HG03025 (cell line): ENCODE measurements around the gene SWSAP1.
"Not testable (repeated sequence)": the region's sequence is repeated elsewhere in the genome, so short reads cannot be mapped to it uniquely, and the experiment has no call there.

Source experiments
- ATAC-seq: cut with Tn5 transposase; IDR thresholded peaks from one replicate; pipeline ENCODE4 v1.9.1; 2021; ENCODE audit warnings: mild to moderate bottlenecking, moderate library complexity; ENCODE audit not compliant: unreplicated experiment, low FRiP score

The SWSAP1 gene, protein sequence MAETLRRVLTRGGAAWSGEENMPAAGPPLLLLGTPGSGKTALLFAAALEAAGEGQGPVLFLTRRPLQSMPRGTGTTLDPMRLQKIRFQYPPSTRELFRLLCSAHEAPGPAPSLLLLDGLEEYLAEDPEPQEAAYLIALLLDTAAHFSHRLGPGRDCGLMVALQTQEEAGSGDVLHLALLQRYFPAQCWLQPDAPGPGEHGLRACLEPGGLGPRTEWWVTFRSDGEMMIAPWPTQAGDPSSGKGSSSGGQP

DNA sequence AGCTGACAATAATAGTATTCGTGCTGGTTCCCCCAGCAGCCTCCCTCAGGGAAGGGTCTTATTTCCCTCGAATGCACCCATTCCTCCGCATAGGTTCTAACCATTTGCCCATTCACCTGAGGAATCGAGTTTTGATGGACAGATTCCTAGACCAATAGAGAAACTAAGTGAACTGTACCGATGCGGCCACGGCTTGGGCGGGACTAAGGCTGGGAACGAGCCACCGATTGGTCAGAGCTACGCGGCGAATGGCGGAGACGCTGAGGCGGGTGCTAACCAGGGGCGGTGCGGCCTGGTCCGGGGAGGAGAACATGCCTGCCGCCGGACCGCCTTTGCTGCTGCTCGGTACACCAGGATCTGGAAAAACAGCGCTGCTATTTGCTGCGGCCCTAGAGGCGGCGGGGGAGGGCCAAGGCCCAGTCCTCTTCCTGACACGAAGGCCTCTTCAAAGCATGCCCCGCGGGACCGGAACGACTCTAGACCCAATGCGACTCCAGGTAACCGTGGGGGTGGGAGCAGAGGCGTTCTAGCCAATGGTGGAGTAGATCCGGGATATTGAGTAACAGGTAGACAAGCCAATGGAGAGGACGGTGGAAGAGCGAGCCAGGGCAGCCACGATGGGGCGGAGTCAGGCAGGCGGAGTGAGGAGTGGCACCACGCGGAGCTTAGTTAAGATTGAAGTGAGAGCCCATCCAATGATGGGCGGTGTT, at the start of gene SWSAP1:
SWSAP1 (plus strand) TSS at position 234 of the 710 bp plus-strand sequence; CDS start at position 249, 15 bp downstream.
- peak; percentile 82 for ATAC-seq

DNA sequence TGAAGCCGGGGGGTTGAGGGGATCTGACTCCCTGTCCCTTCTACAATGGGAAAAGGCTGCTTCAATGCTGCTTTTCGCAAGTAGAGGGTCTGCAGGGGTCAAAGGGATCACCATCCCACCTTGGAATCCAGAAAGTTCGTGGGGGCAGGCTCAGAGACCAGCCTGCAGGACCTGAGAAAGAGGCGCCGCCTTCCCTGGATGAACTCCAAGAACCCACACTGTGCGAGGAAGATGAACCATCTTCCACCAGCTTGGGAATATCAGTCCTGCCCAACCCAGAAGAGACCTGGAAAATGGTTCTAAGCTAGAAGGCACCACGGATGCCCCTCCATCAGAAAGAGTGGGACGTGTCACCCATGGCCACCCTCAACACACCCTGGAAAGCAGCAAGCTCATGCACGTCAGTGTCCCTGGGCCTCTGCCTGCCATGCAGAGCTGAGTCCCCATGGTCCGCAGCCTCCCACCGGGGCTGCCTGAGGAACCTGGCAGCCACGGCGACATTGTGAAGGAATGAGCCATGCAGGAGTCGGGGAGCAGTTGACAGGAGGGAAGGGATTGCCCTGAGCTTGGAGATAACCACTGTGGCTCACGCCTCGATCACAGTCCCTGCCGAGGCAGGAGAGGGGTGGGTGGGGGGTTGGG, 49.6 kb upstream of the SWSAP1 start:
- no peak for ATAC-seq

DNA sequence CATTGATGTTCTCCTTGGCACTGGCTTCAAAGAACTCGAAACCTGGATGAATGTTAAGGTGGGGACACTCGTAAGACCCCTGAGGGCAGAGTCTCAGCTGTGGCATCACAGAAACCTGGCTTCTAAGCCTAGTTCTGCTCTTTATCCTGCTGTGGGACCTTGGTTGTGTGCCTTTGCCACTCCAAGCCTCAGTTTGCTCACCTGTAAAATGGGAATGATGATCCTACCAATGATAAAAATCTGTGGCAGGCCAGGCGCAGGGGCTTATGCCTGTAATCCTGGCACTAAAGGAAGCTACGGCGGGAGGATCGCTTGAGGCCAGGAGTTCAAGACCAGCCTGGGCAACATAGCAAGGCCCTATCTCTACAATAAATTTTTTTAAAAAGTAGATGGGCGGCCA, 48.9 kb upstream of the SWSAP1 start:
- ATAC-seq, result no peak

DNA sequence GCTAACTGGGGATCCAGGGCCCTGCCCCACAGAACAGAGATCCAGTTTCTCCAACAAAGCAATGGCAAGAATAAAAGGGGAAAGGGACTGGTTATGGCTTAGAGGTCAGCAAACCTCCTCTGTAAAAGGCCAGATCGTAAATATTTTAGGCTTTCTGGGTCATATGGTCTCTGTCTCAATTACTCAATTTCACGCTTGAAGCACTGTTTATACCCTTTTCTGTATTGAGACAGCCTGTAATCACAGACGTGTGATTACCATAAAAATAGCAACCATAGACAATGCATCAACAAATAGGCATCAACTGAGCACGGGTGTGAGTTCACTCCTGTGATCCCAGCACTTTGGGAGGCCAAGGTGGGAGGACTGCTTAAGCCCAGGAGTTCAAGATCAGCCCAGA, 44.3 kb upstream of the SWSAP1 start:
- ATAC-seq, result no peak

DNA sequence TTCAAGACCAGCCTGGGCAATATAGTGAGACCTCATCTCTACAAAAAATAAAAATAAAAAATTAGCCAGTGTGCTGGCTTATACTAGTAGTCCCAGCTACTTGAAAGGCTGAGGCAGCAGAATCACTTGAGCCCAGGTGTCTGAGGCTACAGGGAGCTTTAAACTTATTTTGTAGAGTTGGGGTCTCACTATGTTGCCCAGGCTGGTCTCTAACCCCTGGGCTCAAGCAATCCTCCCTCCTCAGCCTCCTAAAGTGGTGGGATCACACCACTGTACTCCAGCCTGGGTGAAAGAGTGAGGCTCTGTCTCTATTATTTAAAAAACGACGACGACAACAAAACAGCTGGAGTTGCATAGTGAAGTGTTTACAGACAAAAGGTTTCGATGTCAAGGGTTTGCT, 43.0 kb upstream of the SWSAP1 start:
- no peak for ATAC-seq

DNA sequence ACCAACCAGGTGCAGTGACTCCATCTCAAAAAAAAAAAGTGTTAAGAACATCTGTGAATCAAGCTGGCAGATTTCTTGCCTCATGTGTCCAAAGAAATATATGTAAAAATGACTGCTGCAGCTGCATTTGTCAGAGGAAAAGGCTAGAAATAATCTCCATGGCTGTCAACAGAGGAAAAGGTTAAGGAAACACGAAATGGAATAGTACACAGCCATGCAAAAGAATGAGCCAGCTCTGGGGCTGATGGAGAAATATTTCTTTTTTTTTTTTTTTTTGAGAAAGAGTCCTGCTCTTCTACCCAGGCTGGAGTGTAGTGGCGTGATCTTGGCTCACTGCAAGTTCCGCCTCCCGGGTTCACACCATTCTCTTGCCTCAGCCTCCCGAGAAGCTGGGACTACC, 41.6 kb upstream of the SWSAP1 start:
- no peak for ATAC-seq

DNA sequence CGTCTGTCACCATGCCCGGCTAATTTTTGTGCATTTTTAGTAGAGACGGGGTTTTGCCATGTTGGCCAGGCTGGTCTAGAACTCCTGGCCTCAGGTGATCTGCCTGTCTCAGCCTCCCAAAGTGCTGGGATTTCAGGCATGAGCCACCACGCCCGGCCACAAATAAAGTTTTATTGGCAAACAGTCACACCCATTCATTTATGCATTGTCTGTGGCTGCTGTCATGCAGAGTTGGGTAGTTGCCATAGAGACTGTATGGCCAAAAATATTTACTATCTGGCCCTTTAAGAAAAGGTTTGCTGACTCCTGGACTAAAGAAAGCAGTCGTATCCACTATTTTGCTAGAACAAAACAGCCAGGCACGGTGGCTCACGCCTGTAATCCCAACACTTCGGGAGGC, 40.6 kb upstream of the SWSAP1 start:
- ATAC-seq, result not testable (repeated sequence)

DNA sequence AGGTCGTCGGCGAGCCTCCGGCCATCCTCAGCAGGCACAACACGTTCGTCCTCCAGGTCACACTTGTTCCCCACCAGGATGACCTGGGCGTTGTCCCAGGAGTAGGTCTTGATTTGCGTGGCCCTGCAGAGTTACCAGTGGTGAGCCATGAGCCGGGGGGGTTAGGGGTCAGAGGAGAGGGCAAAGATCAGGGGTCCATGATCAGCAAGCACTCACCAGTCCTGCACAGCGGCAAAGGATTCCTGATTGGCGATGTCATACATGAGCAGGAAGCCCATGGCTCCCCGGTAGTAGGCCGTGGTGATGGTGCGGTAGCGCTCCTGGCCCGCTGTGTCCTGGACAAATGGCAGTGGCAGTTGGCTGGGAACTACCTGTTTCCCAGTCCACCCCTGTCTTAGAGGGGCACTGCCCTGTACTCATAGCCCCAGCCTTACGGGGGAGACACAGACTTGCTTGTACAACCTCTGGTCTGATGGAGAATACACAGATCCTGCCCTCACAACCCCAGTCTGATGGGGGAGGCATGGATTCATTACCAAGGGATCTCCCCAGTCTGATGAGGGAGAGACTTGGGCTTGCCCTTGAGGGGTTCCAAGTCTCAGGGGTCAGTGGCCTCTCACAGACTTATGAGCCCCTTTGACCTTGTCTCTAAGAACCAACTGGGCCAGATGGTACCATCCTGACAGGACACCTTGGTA, 38.9 kb upstream of the SWSAP1 start:
- no peak for ATAC-seq

DNA sequence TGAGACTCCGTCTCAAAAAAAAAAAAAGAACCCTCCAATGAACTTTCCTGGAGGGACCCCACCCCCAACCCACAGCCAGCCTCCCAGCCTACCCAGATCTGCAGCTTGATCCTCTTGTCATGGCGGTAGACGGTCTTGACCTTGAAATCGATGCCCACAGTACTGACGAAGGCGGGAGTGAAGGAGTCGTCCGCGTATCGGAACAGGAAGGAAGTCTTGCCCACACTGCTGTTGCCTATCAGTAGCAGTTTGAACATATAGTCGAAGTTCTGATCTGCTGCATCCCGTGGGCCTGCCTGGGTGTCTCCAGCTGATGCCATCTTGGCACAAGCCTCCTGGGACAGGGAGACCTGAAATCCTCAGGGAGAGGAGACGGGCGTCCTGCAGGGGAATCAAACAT, 37.4 kb upstream of the SWSAP1 start:
- ATAC-seq, result no peak

DNA sequence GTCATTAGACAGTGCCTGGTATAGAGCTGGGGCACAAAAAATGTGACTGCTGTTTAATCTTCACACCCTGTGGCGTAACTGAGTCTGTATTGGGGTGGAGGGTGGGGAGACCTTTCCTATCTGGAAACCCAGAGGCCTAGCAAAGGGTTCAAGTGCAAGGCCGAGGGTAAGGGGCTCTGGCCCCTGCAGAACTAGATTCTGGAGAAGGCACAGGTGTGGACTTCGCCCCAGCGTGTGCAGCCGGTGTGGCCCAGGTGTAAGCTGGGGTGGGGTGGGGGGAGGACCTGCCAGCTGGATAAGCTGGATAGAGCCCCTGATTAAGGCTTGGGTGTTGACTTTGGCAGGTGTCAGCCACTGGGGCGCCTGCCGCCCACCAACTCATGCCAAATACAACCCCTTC, 36.3 kb upstream of the SWSAP1 start:
- no peak for ATAC-seq

DNA sequence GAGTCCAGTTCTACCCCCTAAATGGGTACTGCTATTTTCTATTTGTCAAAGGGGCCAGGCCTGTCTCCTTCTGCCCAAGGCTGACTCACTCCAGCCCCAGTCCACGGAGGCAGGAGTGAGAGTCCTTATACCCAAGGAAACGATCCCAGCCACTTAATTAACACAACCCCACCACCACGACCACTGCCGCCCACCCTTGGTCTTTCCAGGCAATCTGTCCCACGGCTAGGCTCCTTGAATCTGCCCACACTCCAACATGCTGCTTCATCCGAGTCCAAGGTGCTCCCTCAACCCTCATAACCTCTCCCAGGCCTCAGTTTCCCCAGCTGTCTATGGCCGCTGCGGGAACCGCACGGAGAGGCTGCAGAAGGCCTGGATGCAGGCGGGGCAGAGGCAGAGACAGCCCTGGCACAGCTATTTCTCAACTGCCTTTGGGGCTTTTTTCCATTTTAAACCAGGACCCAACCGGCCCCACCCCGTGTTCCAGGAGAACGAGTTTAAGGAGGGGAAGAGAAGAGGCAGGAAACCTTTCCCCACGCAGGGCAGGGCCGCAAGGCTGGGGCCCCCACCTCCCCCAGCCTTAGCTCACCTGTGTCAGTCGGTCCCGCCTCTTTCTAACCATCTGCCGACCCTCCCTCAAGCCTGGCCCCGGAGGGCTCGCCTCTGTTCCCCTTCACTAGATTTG, 35.8 kb upstream of the SWSAP1 start:
- no peak for ATAC-seq

DNA sequence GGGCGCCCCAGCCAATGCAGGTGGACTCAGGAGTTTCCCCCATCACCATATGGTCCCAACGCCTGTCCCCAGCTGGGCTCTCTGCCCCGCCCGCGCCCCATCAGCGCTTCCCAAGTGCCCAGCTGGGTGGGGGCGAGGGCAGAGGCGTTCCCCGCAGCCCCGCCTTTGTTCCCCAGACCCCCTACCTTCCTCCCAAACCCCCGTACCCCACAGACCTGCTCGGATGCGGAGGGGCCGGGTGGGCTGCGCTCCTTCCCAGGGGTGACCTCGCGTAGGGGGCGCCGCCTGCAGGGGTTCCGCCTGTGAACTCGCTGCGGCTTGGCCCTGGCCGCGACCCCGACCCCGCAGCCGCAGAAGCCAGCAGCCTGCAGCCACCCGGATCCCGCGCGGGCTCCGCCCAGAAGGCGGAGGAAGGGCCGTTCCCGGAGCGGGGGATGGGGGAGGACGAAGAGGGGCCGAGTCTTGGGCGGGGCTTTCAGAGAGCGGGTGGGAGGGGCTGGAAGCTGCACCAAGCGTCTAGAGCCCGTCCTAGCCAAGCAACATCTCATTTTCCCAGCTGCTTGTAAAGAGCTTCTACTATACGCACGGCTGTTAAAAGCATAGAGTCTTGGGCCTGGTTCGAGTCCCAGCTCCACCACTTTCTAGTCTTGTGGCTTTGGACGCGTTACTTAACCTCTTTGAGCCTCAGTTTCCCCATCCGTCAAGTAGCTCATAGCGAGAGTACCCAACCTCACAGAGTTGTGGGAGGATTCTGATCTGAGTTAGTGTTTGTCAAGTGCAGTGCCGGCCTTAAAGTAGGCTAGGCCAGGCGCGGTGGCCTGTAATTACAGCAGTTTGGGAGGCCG, 35.0 kb upstream of the SWSAP1 start, which contains the start of gene RAB3D:
RAB3D (minus strand) TSS at position 404 of the 845 bp plus-strand sequence. CDS start 2,258 bp downstream, outside the sequence.
- no peak for ATAC-seq

DNA sequence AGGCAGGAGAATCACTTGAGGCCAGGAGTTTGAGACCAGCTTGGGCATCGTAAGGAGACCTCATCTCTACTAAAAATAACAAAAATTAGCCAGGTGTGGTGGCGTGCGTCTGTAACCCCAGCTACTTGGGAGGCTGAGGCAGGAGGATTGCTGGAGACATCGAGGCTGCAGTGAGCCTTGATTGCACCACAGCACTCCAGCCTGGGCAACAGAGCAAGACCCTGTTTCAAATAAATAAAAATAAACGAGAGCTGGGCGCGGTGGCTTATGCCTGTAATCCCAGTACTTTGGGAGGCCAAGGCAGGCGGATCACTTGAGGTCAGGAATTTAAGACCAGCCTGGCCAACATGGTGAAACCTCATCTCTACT, 34.4 kb upstream of the SWSAP1 start:
- ATAC-seq, result not testable (repeated sequence)

DNA sequence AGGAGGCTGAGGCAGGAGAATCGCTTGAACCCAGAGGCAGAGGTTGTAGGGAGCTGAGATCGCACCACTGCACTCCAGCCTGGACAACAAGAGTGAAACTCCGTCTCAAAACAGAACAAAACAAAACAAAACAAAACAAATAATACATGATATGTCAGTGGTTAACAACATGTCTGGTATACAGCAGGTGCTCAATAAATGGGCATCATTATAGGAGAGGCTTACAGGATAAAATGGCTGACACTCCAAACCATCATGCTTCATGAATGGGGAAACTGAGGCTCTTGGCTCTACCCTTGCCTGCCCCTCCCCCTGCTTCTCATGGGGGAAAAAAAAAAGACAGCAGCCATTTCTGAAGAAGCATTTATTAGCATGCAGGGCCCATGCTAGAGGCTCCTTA, 32.0 kb upstream of the SWSAP1 start:
- ATAC-seq, result no peak

DNA sequence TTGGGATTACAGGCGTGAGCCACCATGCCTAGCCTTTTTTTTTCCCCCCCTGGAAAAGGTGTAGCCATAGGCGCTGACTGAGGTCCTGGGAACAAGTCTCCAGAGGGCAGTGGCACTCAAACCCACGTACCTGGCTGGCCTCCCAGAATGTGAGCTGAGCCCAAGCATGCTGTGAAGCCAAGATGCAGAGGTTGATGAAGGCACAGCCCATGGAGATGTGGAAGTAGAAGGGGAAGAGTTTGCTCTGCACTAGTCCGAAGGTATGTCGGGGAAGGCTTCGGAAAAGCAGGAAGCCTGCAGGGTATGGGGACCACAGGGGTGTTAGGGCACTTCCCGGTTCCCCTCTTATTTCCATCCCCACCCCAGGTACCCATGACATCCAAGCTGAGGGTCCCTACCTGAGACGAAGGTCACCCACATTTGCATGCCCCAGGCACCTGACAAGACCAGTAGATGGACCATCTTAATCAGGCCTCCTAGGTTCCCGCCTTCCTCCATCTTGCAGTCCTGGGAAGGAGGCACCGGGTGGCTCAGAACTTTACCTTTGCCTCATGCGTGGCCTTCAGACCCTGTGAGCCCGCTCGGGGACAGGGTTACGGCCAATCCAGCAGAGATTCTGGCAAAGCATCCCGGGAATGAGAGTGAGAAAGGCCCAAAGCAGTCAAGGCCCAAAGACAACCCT, 29.2 kb upstream of the SWSAP1 start:
- ATAC-seq, result no peak

DNA sequence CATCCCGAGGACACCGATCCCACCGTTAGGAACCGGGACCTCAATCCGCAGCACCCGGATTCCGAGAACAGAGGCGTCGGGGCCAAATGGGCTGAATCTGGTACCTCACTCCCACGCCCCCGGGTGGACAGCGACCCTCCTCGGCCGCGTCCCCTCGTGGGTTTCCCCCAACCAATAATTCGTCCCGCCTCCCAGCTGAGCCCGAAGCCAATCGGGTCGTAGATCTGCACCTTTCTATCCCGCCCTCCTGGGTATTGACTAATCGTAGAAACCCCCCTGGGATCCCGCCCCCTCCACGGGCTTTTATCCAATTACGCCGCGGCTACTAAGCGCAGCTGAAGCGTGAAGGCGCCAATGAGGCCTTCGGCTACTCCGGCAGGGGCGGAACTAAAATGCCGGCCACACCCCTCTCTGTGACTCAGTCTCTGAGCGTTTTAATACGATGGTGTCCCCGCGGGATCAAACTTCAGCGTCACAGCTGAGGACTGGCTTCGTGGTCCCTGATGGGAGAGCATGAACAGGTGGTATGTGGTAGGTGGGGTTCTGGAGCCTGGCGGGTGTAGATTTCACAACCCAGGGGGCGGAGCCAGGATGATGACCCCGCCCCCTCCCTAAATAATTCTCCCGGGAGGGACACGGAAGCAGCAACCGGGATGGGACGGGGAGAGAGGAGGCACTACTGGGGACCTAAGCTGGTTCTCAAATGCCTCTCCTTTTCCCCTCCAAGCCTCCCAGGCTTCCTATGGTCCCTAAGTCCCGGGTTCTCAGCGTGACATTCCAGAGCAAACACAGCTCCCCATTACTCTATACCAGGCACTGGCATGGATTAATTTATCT, 28.1 kb upstream of the SWSAP1 start, which contains the start of the genes CCDC159 and TMEM205:
CCDC159 (plus strand) TSS at position 416 of the 837 bp plus-strand sequence; CDS start at position 504, 88 bp downstream.
TMEM205 (minus strand) TSS at position 165 of the 837 bp plus-strand sequence. CDS start 649 bp downstream, outside the sequence.
- ATAC-seq, result peak; percentile 91

DNA sequence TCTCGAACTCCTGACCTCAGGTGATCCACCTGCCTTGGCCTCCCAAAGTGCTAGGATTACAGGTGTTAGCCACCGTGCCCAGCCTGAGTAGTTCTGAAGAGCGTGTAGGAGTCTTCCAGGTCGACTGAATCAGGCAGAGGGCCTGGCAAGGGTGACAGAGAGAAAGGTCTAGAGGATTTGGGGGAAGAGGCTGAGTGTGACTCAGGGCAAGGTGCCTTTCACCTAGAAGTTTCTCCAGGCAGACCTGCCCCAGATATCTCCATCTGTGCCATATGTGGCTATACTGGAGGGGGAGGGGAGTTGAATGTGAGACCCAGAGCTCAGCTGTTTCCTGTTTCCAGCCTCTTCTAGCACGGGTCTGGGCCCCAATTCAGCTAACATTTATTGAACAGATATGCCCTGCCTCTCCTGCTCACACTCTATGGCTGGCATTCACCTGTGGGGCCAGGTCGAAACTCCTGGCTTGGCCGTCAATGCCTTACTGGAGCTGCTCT, 26.9 kb upstream of the SWSAP1 start:
- ATAC-seq, result no peak

DNA sequence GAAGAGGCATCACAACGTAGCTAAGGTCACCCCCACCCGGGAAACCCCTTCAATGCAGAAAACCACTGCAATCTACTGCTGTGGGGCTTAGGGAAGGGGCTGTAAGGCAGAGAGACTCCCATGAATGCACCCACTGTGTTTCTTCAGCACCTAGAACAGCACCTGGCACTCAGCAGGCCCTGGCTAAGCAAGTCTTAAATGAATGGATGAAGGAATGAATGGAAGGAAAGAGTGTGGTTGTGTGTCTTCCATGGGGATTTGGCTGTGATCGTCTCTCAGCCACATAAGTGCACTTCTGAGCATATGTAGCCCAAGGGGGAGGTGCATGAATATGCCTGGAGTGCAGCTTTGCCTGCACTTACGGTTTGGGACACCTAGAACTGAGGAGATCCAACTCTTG, 25.3 kb upstream of the SWSAP1 start:
- ATAC-seq, result no peak
